ENCODE measurements around the gene BMP5.
A peak's percentile ranks its signal among the peaks of the same experiment; 100 is the strongest.
"Not testable (repeated sequence)": the region's sequence is repeated elsewhere in the genome, so short reads cannot be mapped to it uniquely, and the experiment has no call there.

BMP5 gene

DNA sequence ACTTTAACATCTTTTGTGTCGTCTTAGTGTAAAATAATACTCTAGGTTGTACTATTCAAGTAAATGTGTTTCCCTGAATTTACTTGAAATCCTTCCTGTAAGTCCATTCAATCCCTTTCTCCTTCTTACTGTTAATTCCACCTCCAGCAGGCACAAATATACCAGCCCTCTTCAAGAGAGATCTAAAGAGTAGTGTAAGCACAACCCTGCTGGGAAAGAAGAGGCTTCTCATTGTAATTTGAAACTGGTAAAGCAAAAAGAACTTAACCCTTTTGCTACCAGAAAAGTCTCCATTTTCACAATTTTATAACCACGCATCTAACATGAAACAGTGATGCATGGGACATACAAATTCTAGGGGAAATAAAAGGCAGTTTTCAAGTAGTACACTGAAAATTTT is at the start of gene BMP5:
BMP5 (minus strand) TSS at position 191 of the 400 bp plus-strand sequence. CDS start 725 bp downstream, outside the sequence.
- DNase-seq (ENCODE audit: insufficient read length, low spot score): no peak
- FAIRE-seq: no peak

DNA sequence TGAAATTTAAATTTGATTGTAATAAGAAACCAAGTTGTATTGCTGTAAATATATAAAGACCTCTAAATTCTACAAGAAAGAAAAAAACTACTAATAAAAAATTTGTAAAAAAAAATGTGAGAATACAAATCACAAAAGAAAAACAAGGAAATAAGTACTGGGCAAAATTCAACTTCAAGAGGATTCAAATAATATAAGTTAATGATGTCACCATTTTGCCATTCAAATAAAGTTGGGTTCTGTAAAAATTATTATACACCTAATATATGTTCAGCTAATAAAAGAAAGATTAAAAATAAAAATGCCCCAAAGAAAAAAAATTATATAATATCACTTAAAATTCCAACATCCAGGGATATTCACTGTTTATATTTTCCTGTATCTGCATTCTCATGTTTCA is 47.0 kb upstream of the BMP5 start:
- no peak for FAIRE-seq

DNA sequence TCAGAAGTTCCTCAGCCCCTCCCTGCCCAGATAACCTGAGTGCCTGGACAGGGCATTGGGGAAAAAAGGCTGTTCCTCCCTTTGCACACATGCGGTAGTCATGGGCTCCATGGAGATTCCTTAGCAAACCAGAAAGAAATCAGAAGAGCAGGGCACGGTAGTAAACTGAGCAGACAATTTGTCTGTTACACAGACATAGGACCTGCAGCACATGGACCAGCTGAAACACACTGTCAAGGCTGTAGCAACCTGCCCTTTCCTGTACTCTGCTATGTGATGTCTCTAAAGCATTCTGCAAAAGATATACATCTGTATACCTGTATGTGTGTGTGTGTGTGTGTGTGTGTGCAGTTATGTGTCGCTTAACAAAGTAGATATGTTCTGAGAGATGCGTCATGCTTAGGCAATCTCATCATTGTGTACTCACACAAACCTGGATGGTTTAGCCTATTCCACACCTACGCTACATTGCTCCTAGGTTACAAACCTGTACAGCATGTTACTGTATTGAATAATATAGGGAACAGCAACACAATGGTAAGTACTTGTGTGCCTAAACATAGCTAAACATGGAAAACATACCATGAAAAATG is 44.4 kb upstream of the BMP5 start:
- FAIRE-seq (peak; percentile 87), DNase-seq (ENCODE audit: insufficient read length, low spot score) (no peak)

More for the DNA sequence above, 47.0 kb upstream of the BMP5 start:
- DNase-seq (ENCODE audit: insufficient read length, low spot score): no peak

DNA sequence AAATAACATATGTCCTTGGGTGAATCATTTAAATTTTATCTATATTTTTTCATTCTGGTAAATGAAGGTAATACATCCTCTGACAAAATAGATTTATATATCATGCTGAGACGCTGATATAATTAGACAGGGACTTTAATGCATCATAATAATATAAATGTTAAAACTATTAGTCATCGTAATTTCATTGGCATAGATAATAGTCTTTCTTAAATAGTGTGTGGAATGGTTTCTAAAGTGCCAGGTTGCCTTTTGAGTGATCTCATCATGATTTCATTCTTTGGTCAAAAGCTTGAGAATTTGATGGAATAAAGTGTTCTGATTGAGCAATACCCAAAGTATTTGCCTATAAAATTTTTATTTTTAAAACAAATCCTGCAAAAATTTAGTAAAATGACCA is 43.2 kb upstream of the BMP5 start:
- DNase-seq (ENCODE audit: insufficient read length, low spot score) (no peak), FAIRE-seq (no peak)

- no peak for DNase-seq (ENCODE audit: insufficient read length, low spot score)
- FAIRE-seq: no peak
Measured at GRCh38 chr6:55917751-55918415, 42.5 kb upstream of the BMP5 start.

DNA sequence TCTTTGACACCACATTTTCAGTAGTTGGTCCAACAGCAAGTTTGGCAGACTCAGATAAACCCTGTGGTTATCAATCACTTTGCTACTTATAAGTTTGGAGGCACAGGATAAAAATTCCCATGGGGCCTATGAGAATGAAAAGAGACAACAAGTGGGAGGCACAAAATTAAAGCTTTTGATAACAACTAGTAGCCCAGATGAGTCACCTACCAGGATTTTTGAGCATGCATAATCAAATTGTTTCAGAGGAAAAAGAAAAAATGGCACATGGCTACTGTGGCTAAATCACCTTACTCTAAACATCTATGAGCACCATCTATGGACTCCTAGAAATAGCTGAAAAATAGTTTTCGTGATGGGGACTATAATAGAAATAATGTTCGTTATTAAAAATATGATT is 40.8 kb upstream of the BMP5 start:
- no peak for FAIRE-seq

GRCh38 chr6:55913228-55914195 is 38.1 kb upstream of the BMP5 start:
- FAIRE-seq: peak; percentile 60

More for the DNA sequence above, 40.8 kb upstream of the BMP5 start:
- no peak for DNase-seq (ENCODE audit: insufficient read length, low spot score)

GRCh38 chr6:55910466-55910865 is 35.1 kb upstream of the BMP5 start:
- FAIRE-seq; DNase-seq (ENCODE audit: insufficient read length, low spot score): not testable (repeated sequence)

More at GRCh38 chr6:55913228-55914195, 38.1 kb upstream of the BMP5 start:
- DNase-seq (ENCODE audit: insufficient read length, low spot score): no peak

- FAIRE-seq: not testable (repeated sequence)
Measured at GRCh38 chr6:55909911-55910310, 34.5 kb upstream of the BMP5 start.

DNA sequence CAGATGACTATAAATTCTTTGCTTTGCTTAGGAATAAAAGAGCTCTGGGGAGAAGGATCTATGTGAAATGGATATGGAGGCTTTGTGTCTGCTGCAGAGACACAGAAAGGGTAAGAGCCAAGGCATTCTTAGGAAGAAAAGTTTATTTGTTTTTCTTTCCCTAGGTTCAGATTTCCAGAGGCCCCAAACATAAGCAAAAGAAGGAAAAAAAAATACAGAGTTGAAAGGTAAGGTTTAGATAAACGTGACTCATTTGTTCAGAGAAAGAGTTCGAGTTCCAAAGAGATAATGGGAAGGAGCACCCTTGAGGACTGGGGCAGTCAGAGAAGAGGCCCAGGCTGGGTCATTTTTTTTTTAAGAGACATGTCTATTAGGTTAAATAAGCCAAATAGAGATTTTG is 27.4 kb upstream of the BMP5 start:
- FAIRE-seq (no peak), DNase-seq (ENCODE audit: insufficient read length, low spot score) (no peak)

More at GRCh38 chr6:55909911-55910310, 34.5 kb upstream of the BMP5 start:
- not testable (repeated sequence) for DNase-seq (ENCODE audit: insufficient read length, low spot score)

DNA sequence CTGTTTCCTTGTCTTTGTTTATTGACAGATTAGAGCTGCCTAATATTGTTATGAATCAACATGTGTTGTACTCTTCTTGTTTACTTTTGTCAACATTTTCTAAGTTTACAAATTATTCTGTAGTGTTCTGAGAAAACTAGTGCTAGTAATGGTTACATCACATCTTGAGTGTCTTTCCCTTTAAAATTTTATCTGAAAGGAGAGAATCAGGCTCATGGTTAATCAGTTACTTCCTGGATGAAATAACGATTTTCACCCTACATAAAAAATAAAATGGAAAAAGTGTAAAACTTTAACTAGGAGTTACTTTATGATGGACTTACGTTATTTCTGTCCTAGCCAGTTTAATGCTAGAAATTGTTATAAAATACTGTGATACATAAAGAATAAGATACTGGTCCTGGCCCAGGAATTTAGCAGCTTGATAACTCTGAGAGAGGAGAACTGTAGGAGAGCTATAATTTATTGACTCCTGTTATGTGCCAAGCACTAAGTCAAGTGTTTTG is 26.4 kb upstream of the BMP5 start:
- FAIRE-seq: no peak

DNA sequence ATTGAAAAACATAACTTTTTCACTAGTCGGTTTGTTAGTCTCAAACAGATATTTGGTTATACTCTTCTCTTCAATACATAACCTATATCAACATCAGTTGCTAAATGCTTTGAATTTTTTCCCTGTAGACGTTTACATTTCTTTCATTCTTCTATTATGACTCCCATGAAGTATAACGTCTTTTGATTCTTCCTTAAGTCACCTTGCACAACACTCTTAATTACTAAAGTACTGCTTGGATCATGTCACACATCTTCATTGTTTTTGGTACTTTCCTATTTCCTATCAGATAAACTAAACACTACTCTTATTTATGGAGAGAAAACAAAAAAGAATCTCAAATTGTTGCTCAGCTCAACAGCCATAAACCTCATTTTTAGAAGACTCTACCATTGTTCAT is 23.0 kb upstream of the BMP5 start:
- FAIRE-seq (no peak), DNase-seq (ENCODE audit: insufficient read length, low spot score) (no peak)

More for the DNA sequence above, 26.4 kb upstream of the BMP5 start:
- DNase-seq (ENCODE audit: insufficient read length, low spot score): no peak

DNA sequence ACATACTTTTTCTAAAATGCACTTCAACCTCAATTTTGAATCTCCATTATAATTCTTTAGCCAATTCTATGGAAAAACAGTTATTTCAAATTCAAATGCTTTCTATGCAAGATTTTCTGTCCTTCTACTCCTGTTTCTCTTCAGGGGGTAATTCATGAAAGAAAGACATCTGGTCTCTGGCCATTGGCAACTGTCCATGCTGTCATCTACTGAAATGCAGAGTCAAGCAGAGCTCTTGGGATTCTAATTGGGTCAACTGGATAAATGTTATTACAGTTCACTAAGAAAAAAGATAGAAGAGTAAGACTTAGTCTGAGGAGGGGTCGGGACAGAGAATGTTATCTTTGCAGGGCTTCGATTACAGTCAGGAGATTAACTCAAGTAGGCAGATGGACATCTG is 22.0 kb upstream of the BMP5 start:
- no peak for FAIRE-seq
- DNase-seq (ENCODE audit: insufficient read length, low spot score): no peak

- FAIRE-seq: no peak
- no peak for DNase-seq (ENCODE audit: insufficient read length, low spot score)
Measured at GRCh38 chr6:55895972-55896730, 20.8 kb upstream of the BMP5 start.

- FAIRE-seq: no peak
- no peak for DNase-seq (ENCODE audit: insufficient read length, low spot score)
Measured at GRCh38 chr6:55892749-55893357, 17.5 kb upstream of the BMP5 start.

GRCh38 chr6:55888917-55889316 is 13.5 kb upstream of the BMP5 start:
- DNase-seq (ENCODE audit: insufficient read length, low spot score): no peak
- FAIRE-seq: no peak

DNA sequence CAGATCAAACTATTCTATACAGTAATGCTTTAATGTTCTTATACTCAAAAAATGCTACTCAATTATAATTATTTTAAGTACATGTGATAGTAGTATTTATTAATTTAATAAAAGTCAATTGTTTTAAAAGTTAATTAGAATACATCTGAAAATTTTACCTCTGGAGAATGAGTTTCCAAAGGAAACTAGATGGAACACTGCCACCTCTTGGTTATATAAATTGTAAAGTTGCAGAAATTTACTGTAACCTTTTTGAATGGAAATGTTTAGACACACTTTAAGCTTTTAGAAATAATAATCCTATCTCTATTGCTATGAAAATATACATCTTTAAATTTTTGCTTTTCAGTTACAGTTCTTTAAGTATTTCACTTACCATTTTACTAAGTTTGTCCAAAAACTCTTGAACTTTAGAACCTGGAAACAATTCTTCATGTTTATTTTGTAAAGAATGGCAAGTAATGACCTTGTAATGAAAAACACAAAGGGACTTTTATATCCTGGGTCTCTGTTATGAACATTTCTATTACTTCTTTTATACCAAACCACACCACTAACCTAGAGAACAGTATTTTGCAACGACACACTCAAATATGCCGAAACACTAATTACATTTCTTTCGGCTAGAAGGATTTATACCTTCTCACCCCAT is 10.9 kb upstream of the BMP5 start:
- FAIRE-seq (no peak), DNase-seq (ENCODE audit: insufficient read length, low spot score) (no peak)

DNA sequence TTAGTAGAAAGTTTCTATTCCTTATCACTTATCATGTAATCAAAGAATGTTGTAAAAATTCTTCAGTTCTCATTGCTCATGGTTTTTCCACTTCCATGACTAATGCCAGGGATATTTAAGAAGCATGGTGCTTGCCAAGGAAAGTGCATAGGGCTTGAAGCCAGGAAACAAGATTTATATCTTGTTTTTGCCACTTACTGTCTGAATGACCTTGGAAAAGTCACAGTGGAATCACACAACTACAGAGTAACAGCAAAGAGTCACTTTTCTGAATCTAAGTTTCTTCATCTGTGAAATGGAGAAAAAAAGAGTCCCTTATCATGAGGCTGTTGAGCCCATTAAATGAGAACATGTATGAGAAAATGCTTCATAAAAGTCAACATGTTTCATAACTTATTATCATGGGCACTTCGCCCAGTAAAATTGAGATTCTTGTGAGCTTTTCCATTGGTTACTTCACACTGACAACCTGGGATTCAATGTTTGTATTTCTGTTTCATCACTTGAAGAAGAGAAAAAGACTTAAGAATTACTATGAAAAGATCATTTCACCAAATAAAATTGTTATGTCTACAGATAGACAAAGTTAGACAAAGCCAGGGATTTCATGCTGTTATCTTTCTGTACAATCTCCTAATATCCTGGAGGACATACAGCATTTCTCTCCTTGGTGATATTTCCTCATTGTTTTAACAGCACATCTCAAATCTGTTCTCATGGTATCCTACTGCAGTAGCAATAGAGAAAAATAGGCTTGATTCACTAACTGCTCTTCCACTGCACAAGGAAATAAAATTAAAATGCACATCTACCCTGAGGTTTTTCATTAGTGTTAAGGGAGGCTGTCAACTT is 7.6 kb upstream of the BMP5 start:
- peak; percentile 23 for FAIRE-seq
- DNase-seq (ENCODE audit: insufficient read length, low spot score): peak; percentile 23

Measured in HTR-8/SVneo (cell line).